Kidney (tissue), 14 donors: ENCODE results near the gene CCNC. TPM values are rescaled to one million over a fixed set of nuclear protein-coding genes. Genes with fewer than 3 reads are reported as not detected.
A peak's percentile ranks its signal among the peaks of the same experiment; 100 is the strongest.

Source experiments
- DNase-seq, 5 donors: peaks; one replicate each; pipeline ENCODE4 v3.0.0-alpha.2; 2013 to 2020
- FAIRE-seq: peaks from 2 replicates; lab custom pipeline; 2012; peaks lifted over from hg19 to GRCh38; lab: Jason Lieb, UNC
- H3K27ac ChIP-seq, 2 donors: one replicate each; pipeline ENCODE4 v1.7.0; 2013; ENCODE audit warnings: low read depth in 2 of 2, low read length in 2 of 2, inconsistent platforms in 1 of 2
- H3K27me3 ChIP-seq: one replicate; pipeline ENCODE4 v1.7.1; 2013; ENCODE audit warnings: low read length, inconsistent platforms; ENCODE audit not compliant: control insufficient read depth, insufficient read depth
- H3K36me3 ChIP-seq, 3 donors: one replicate each; pipeline versions ENCODE4 v1.7.0 to v1.7.1; 2013; ENCODE audit warnings: low read length in 3 of 3, control low read depth in 1 of 3, inconsistent platforms in 1 of 3; ENCODE audit not compliant: insufficient read depth in 3 of 3, control insufficient read depth in 2 of 3
- H3K4me1 ChIP-seq, 3 donors: one replicate each; pipeline versions ENCODE4 v1.7.0 to v1.7.1; 2013; ENCODE audit warnings: low read length in 3 of 3, inconsistent platforms in 1 of 3, low read depth in 1 of 3; ENCODE audit not compliant: control insufficient read depth in 2 of 3, insufficient read depth in 2 of 3
- H3K4me3 ChIP-seq, 3 donors: one replicate each; pipeline versions ENCODE4 v1.7.0 to v1.8.1; 2013; ENCODE audit warnings: low read length in 3 of 3, control low read depth in 1 of 3, inconsistent platforms in 1 of 3
- H3K9ac ChIP-seq, 3 donors: one replicate each; pipeline versions ENCODE4 v1.7.0 to v1.7.1; 2013; ENCODE audit warnings: low read length in 3 of 3, control low read depth in 1 of 3, inconsistent platforms in 1 of 3
- H3K9me3 ChIP-seq, 3 donors: one replicate each; pipeline versions ENCODE4 v1.7.0 to v1.7.1; 2013; ENCODE audit warnings: low read length in 3 of 3, control low read depth in 1 of 3, inconsistent platforms in 1 of 3; ENCODE audit not compliant: control insufficient read depth in 2 of 3, insufficient read depth in 1 of 3
- CTCF ChIP-seq: IDR thresholded peaks from 3 replicates; pipeline ENCODE4 v1.5.1; 2012; ENCODE audit warnings: mild to moderate bottlenecking, moderate library complexity, borderline replicate concordance; ENCODE audit not compliant: insufficient read depth; ENCODE audit errors: extremely low read depth
- intact Hi-C: fragments of 100-400 bp; cut with DNase I; formaldehyde crosslinking; loops from one replicate; pipeline ENCODE4 v1.11.1; 2022
- polyA plus RNA-seq: library from polyadenylated mRNA; stranded (reverse); fragments of 350-450 nt; fragmentation: Illumina TruSeq; extraction: RNeasy Lipid Tissue Mini Kit (QIAGEN cat#74804); gene quantifications from one replicate; pipeline ENCODE4 v1.2.3, GENCODE V29; 2014; ENCODE audit warnings: low read depth, low replicate concordance; ENCODE audit not compliant: insufficient read depth
- total RNA-seq: library from RNA; stranded (reverse); fragmentation: NEBNext Ultra II Directional; extraction: Animal tissue kit (Norgen Biotek cat#: 25700); gene quantifications from one replicate; pipeline ENCODE4 v1.2.1, GENCODE V29; 2021
- donor health status: control.
- donor health status: control.
- donor health status: control.
- donor health status: control.
- donor health status: control.
- donor health status: DM: yes; HTN: yes; CAD: no.
- donor health status: Normal renal cell carcinoma (clear cell type).

Gene CCNC
- total and polyA plus RNA-seq, 2 donors from 2014 or later: 51.4 to 55.9 TPM

GRCh38 chr6:99614430-99615186 lies 46.1 kb upstream of the CCNC start:
- Histone ChIP-seq H3K4me1 (peaks cover 0 to 13% (median 0%) of the 10 kb centered on the region in 3 donors), H3K4me3 (peak overlapping the region; percentile 20 to 47 (median 32)), H3K9me3 (peaks cover 0 to 5% (median 0%) of the 10 kb centered on the region in 3 donors), H3K27me3 (peaks cover 79% of the 10 kb centered on the region), H3K36me3 (no peaks in the 10 kb centered on the region), H3K27ac (no peak overlapping the region), H3K9ac (no peak overlapping the region)
- intact Hi-C loops: no loop called here
- no peak for TF ChIP-seq CTCF
- FAIRE-seq: no peak
- DNase-seq: peak in 3 of 5 donors; percentile 48 to 73 (median 53)

- Histone ChIP-seq H3K9ac (no peak overlapping the region), H3K27ac (no peak overlapping the region), H3K4me3 (peak overlapping the region; percentile 20 to 47 (median 32)), H3K4me1 (peaks cover 0 to 13% (median 0%) of the 10 kb centered on the region in 3 donors), H3K36me3 (no peaks in the 10 kb centered on the region), H3K27me3 (peaks cover 80% of the 10 kb centered on the region), H3K9me3 (peaks cover 0 to 5% (median 0%) of the 10 kb centered on the region in 3 donors)
- intact Hi-C loops: no loop called here
- no peak for TF ChIP-seq CTCF
- FAIRE-seq (no peak), DNase-seq (peak in 3 of 5 donors; percentile 42 to 68 (median 67))
Observed at GRCh38 chr6:99613705-99614429, 45.4 kb upstream of the CCNC start.

DNA sequence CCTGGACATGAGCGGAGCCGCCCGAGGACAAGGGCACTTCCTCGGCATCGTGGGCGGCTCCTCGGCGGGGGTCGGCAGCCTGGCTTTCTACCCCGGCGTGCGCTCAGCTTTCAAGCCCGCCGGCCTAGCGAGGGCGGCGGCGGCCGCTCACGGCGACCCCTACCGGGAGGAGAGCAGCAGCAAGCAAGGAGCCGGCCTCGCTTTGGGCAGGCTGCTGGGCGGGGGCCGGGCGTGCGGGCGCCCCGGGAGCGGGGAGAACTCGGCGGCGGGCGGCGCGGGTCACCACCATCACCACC lies 44.9 kb upstream of the CCNC start:
- peak in 4 of 5 donors; percentile 58 to 80 (median 68) for DNase-seq
- Histone ChIP-seq H3K27ac (no peak overlapping the region), H3K4me1 (peaks cover 0 to 13% (median 0%) of the 10 kb centered on the region in 3 donors), H3K36me3 (no peaks in the 10 kb centered on the region), H3K9me3 (peaks cover 0 to 3% (median 0%) of the 10 kb centered on the region in 3 donors), H3K9ac (no peak overlapping the region), H3K27me3 (peaks cover 83% of the 10 kb centered on the region), H3K4me3 (no peak overlapping the region)
- TF ChIP-seq CTCF: peak; percentile 21
- intact Hi-C loops: no loop called here
- FAIRE-seq: no peak
